ENCODE measurements around the gene GCNA. TPM values are rescaled to one million over a fixed set of nuclear protein-coding genes. Genes with fewer than 3 reads are reported as not detected.

GCNA gene
- total and polyA plus RNA-seq, 2 experiments from 2014 or later, result 1.2 to 1.5 TPM

DNA sequence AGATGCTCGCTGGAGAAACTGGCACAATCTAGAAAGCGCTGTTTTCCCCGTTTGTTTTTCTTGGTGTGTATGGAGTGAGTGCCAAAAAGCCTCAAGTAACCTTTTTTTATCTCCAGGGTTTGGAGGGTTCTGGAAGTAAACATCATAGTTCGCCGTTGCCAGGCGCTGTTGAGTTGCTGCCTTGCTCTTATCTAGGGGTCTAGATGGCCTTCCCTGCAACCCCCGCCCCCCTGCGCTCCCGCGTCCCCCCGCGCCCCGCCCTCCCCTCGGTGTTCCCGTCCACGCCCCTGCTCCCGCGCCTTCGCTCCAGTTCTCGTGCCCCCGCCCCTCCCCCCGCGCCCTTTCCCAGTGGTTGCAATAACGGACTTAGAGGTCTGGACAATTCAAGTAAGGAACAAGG lies 555 bp upstream of the GCNA start:
- peaks cover 57% of the 10 kb centered on the region for H3K36me3 Mint-ChIP-seq (ENCODE audit: low read depth)
- H3K9me2 ChIP-seq (ENCODE audit: insufficient read depth), result no peaks in the 10 kb centered on the region
- no peak overlapping the region for H3K4me3 Mint-ChIP-seq
- H3K27me3 Mint-ChIP-seq (ENCODE audit: insufficient read depth, low read depth, poor library complexity), result peaks cover 7% of the 10 kb centered on the region
- no peaks in the 10 kb centered on the region for H3K9me3 Mint-ChIP-seq
- TF ChIP-seq, protein P1, sequence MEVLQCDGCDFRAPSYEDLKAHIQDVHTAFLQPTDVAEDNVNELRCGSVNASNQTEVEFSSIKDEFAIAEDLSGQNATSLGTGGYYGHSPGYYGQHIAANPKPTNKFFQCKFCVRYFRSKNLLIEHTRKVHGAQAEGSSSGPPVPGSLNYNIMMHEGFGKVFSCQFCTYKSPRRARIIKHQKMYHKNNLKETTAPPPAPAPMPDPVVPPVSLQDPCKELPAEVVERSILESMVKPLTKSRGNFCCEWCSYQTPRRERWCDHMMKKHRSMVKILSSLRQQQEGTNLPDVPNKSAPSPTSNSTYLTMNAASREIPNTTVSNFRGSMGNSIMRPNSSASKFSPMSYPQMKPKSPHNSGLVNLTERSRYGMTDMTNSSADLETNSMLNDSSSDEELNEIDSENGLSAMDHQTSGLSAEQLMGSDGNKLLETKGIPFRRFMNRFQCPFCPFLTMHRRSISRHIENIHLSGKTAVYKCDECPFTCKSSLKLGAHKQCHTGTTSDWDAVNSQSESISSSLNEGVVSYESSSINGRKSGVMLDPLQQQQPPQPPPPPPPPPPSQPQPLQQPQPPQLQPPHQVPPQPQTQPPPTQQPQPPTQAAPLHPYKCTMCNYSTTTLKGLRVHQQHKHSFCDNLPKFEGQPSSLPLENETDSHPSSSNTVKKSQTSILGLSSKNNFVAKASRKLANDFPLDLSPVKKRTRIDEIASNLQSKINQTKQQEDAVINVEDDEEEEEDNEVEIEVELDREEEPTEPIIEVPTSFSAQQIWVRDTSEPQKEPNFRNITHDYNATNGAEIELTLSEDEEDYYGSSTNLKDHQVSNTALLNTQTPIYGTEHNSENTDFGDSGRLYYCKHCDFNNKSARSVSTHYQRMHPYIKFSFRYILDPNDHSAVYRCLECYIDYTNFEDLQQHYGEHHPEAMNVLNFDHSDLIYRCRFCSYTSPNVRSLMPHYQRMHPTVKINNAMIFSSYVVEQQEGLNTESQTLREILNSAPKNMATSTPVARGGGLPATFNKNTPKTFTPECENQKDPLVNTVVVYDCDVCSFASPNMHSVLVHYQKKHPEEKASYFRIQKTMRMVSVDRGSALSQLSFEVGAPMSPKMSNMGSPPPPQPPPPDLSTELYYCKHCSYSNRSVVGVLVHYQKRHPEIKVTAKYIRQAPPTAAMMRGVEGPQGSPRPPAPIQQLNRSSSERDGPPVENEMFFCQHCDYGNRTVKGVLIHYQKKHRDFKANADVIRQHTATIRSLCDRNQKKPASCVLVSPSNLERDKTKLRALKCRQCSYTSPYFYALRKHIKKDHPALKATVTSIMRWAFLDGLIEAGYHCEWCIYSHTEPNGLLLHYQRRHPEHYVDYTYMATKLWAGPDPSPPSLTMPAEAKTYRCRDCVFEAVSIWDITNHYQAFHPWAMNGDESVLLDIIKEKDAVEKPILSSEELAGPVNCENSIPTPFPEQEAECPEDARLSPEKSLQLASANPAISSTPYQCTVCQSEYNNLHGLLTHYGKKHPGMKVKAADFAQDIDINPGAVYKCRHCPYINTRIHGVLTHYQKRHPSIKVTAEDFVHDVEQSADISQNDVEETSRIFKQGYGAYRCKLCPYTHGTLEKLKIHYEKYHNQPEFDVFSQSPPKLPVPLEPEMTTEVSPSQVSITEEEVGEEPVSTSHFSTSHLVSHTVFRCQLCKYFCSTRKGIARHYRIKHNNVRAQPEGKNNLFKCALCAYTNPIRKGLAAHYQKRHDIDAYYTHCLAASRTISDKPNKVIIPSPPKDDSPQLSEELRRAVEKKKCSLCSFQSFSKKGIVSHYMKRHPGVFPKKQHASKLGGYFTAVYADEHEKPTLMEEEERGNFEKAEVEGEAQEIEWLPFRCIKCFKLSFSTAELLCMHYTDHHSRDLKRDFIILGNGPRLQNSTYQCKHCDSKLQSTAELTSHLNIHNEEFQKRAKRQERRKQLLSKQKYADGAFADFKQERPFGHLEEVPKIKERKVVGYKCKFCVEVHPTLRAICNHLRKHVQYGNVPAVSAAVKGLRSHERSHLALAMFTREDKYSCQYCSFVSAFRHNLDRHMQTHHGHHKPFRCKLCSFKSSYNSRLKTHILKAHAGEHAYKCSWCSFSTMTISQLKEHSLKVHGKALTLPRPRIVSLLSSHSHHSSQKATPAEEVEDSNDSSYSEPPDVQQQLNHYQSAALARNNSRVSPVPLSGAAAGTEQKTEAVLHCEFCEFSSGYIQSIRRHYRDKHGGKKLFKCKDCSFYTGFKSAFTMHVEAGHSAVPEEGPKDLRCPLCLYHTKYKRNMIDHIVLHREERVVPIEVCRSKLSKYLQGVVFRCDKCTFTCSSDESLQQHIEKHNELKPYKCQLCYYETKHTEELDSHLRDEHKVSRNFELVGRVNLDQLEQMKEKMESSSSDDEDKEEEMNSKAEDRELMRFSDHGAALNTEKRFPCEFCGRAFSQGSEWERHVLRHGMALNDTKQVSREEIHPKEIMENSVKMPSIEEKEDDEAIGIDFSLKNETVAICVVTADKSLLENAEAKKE (CRISPR knock-in tag; IDR thresholded peaks at IDR 0.05), result no peak
- no peak for TF ChIP-seq ZNF331 (CRISPR knock-in tag; IDR thresholded peaks at IDR 0.05; ENCODE audit: low read depth)
- TF ChIP-seq EZH2phosphoT487 (IDR thresholded peaks at IDR 0.05; ENCODE audit: unreplicated experiment), result no peak
- TF ChIP-seq POLR2AphosphoS5 (IDR thresholded peaks at IDR 0.05; ENCODE audit: low read depth), result no peak
- TF ChIP-seq EZH2 (IDR thresholded peaks at IDR 0.05; ENCODE audit: low read depth, unreplicated experiment), result no peak
- TF ChIP-seq NANOG (IDR thresholded peaks at IDR 0.05; ENCODE audit: borderline replicate concordance), result no peak
- TF ChIP-seq ZNF114 (CRISPR knock-in tag; IDR thresholded peaks at IDR 0.05), result no peak
- no peak for TF ChIP-seq CTCF (conservative IDR thresholded peaks at IDR 0.05; ENCODE audit: low read depth in 2 of 2)
- no peak for TF ChIP-seq JUNB (IDR thresholded peaks at IDR 0.05; ENCODE audit: unreplicated experiment)
- no peak for TF ChIP-seq CREB1 (CRISPR knock-in tag; IDR thresholded peaks at IDR 0.05; ENCODE audit: low read depth)
- H3K36me3 ChIP-seq (ENCODE audit: insufficient read depth), result peaks cover 3% of the 10 kb centered on the region; the same call in 1 of the 2 replicates
- H4K20me1 ChIP-seq (replicated peaks; ENCODE audit: insufficient read depth), result no peaks in the 10 kb centered on the region
- peaks cover 5% of the 10 kb centered on the region; the same call in 2 of the 3 replicates for H3K4me1 Mint-ChIP-seq
- DNase-seq (ENCODE audit: low spot score) (no peak), ATAC-seq (no peak)
- H3K27ac Mint-ChIP-seq, result no peak overlapping the region
- no peak overlapping the region for H3K4me3 ChIP-seq
- 0 out of 2 replicates have a peak, but pooled peaks cover 3% of the 10 kb centered on the region for H3K79me2 ChIP-seq (replicated peaks; ENCODE audit: insufficient read depth)
- H2AFZ ChIP-seq, result no peak overlapping the region
- H3K27me3 ChIP-seq (ENCODE audit: insufficient read depth), result no peaks in the 10 kb centered on the region
- no peak overlapping the region for H3K27ac ChIP-seq (ENCODE audit: low read depth)
- H3K4me1 ChIP-seq (ENCODE audit: insufficient read depth), result no peaks in the 10 kb centered on the region
- no peak overlapping the region for H3K4me2 ChIP-seq
- no peaks in the 10 kb centered on the region for H3F3A ChIP-seq (replicated peaks; ENCODE audit: low read depth)

Data from GM23338 (cell line).